ENCODE data around the gene MITF. TPM values are rescaled to one million over a fixed set of nuclear protein-coding genes. Genes with fewer than 3 reads are reported as not detected.

The MITF gene
- polyA plus RNA-seq, 1 donor from 2014 or later: not detected

DNA sequence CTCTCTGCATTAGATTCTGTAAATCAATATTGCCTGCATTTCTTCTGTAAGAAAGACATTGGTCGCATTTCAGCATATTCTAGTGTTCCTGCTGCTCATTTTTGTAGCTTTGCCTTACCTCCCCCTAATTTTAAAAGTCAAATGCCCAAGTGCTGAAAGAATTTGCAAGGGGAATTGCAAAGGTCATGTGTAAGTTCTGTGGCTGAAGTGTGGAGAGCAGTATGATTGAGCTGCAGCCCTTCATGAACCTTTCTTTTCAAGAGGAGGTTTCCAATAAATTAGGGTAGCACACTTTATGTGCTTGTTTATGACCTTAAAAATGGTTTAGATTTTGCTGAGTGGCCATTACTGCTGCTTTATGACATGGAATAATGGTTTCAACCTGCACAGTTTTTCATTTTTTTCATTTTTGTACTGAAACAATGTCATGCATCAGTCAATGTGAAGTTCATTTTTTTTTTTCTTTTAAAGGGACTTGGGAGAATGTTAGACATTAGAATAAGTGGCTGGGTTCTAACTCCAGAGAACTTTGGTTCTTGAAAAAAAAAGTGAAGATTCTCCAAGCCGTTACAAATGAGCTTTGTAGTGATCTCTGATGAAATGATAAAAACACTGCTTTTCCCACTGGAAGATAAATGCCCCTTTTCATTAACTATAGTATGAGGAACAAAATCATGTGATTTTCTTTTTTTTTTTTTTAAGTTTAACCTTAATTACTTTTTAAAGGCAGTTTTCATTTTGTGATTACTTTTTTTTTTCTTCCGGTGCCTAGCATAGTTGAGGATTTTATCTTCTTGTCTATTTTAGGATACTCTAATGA, 99.6 kb downstream of the MITF start:
- H3K36me3 ChIP-seq (ENCODE audit: insufficient read depth, low read length): no peaks in the 10 kb centered on the region
- H3K27ac ChIP-seq (ENCODE audit: low read length): no peak overlapping the region
- no peak overlapping the region for H3K4me3 ChIP-seq (ENCODE audit: low read length)
- H3K79me2 ChIP-seq (replicated peaks; ENCODE audit: insufficient read depth, low read length): no peaks in the 10 kb centered on the region
- no peak for TF ChIP-seq EP300 (conservative IDR thresholded peaks at IDR 0.05; ENCODE audit: poor library complexity, severe bottlenecking)
- TF ChIP-seq, protein P1, sequence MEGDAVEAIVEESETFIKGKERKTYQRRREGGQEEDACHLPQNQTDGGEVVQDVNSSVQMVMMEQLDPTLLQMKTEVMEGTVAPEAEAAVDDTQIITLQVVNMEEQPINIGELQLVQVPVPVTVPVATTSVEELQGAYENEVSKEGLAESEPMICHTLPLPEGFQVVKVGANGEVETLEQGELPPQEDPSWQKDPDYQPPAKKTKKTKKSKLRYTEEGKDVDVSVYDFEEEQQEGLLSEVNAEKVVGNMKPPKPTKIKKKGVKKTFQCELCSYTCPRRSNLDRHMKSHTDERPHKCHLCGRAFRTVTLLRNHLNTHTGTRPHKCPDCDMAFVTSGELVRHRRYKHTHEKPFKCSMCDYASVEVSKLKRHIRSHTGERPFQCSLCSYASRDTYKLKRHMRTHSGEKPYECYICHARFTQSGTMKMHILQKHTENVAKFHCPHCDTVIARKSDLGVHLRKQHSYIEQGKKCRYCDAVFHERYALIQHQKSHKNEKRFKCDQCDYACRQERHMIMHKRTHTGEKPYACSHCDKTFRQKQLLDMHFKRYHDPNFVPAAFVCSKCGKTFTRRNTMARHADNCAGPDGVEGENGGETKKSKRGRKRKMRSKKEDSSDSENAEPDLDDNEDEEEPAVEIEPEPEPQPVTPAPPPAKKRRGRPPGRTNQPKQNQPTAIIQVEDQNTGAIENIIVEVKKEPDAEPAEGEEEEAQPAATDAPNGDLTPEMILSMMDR (IDR thresholded peaks at IDR 0.05; ENCODE audit: poor library complexity, severe bottlenecking): no peak
- no peak for TF ChIP-seq EZH2 (IDR thresholded peaks at IDR 0.05; ENCODE audit: borderline replicate concordance, insufficient read depth, low read length, poor library complexity, severe bottlenecking)
- TF ChIP-seq MXI1 (conservative IDR thresholded peaks at IDR 0.05; ENCODE audit: poor library complexity, severe bottlenecking): no peak
- TF ChIP-seq REST (IDR thresholded peaks at IDR 0.05; ENCODE audit: borderline replicate concordance): no peak
- no peak for TF ChIP-seq RAD21 (conservative IDR thresholded peaks at IDR 0.05)
- no peak for TF ChIP-seq POLR2AphosphoS5 (IDR thresholded peaks at IDR 0.05)
- TF ChIP-seq TAF1 (IDR thresholded peaks at IDR 0.05; ENCODE audit: low read depth): no peak
- no peak for TF ChIP-seq SMC3 (conservative IDR thresholded peaks at IDR 0.05; ENCODE audit: poor library complexity)
- H4K20me1 ChIP-seq (ENCODE audit: insufficient read depth): no peaks in the 10 kb centered on the region
- H3K4me2 ChIP-seq (ENCODE audit: low read length): no peak overlapping the region
- no peak overlapping the region for H2AFZ ChIP-seq (ENCODE audit: low read depth, low read length)
- no peaks in the 10 kb centered on the region for H3K9me3 ChIP-seq (ENCODE audit: low read length)
- no peaks in the 10 kb centered on the region for H3K27me3 ChIP-seq (ENCODE audit: insufficient read depth, low read depth, low read length)
- no peaks in the 10 kb centered on the region for H3K9me2 ChIP-seq (ENCODE audit: insufficient read depth, low read length)
- H3F3A ChIP-seq (ENCODE audit: insufficient read depth, low read length, poor library complexity, severe bottlenecking): no peaks in the 10 kb centered on the region
- no peak overlapping the region for H3K9ac ChIP-seq (ENCODE audit: low read length)

- Histone ChIP-seq H3K4me3 (ENCODE audit: low read length) (no peak overlapping the region), H3K27me3 (ENCODE audit: insufficient read depth, low read depth, low read length) (no peaks in the 10 kb centered on the region), H3F3A (ENCODE audit: insufficient read depth, low read length, poor library complexity, severe bottlenecking) (no peaks in the 10 kb centered on the region), H3K9me2 (ENCODE audit: insufficient read depth, low read length) (no peaks in the 10 kb centered on the region), H3K79me2 (replicated peaks; ENCODE audit: insufficient read depth, low read length) (no peaks in the 10 kb centered on the region), H3K36me3 (ENCODE audit: insufficient read depth, low read length) (no peaks in the 10 kb centered on the region), H4K20me1 (ENCODE audit: insufficient read depth) (no peaks in the 10 kb centered on the region), H3K9ac (ENCODE audit: low read length) (no peak overlapping the region), H2AFZ (ENCODE audit: low read depth, low read length) (no peak overlapping the region), H3K27ac (ENCODE audit: low read length) (no peak overlapping the region), H3K4me2 (ENCODE audit: low read length) (no peak overlapping the region), H3K9me3 (ENCODE audit: low read length) (no peaks in the 10 kb centered on the region)
- TF ChIP-seq EZH2 (IDR thresholded peaks at IDR 0.05; ENCODE audit: borderline replicate concordance, insufficient read depth, low read length, poor library complexity, severe bottlenecking): no peak
- no peak for TF ChIP-seq REST (IDR thresholded peaks at IDR 0.05; ENCODE audit: borderline replicate concordance)
- no peak for TF ChIP-seq RAD21 (conservative IDR thresholded peaks at IDR 0.05)
- no peak for TF ChIP-seq TAF1 (IDR thresholded peaks at IDR 0.05; ENCODE audit: low read depth)
- no peak for TF ChIP-seq MXI1 (conservative IDR thresholded peaks at IDR 0.05; ENCODE audit: poor library complexity, severe bottlenecking)
- TF ChIP-seq, protein P1 (IDR thresholded peaks at IDR 0.05; ENCODE audit: poor library complexity, severe bottlenecking): no peak
- no peak for TF ChIP-seq POLR2AphosphoS5 (IDR thresholded peaks at IDR 0.05)
- no peak for TF ChIP-seq SMC3 (conservative IDR thresholded peaks at IDR 0.05; ENCODE audit: poor library complexity)
- no peak for TF ChIP-seq EP300 (conservative IDR thresholded peaks at IDR 0.05; ENCODE audit: poor library complexity, severe bottlenecking)
Observed at GRCh38 chr3:69842351-69842750, 103.1 kb downstream of the MITF start.
